HG03439 (cell line): ENCODE results near the gene TPR.

Experiments used
- ATAC-seq: cut with Tn5 transposase; IDR thresholded peaks from one replicate; pipeline ENCODE4 v1.9.1; 2021; ENCODE audit warnings: mild to moderate bottlenecking, moderate library complexity; ENCODE audit not compliant: unreplicated experiment

TPR gene

DNA sequence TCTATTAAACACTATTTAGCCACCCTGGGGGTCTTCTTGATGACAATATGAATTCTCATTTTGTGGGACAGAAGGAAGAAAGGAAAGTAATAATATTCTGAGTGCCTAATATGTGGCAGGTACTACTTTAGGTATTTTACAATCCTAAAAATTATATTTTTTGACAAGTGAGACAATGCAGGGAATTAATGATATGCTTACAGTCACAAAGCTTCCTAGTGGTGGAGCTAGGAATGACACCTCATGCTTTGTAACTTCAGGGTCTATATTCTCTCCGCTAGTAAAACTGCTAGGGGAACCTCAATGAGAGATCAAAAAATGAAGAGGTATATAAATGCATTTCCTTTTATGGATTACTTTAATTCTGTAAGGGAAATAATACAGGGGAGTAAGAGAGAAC lies 44.3 kb downstream of the TPR start:
- no peak for ATAC-seq

DNA sequence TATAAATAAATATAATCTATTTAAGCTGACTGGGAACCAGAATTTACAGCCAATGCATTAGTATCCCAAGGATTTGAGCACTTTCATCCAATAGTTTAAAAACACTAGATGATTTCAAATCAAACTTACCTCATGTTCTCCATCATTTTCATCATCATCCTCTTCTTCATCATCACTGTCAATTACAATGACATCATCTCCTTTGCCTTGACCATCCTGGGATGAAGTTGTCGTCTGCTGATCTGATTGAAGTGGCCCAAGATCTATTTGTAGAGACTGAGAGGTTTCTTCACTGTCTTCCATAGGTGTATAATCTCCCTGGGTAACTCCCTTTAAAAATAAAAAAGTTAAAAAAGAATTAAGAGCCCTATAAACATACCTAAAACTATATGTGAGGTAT lies 47.7 kb downstream of the TPR start:
- ATAC-seq, result no peak

DNA sequence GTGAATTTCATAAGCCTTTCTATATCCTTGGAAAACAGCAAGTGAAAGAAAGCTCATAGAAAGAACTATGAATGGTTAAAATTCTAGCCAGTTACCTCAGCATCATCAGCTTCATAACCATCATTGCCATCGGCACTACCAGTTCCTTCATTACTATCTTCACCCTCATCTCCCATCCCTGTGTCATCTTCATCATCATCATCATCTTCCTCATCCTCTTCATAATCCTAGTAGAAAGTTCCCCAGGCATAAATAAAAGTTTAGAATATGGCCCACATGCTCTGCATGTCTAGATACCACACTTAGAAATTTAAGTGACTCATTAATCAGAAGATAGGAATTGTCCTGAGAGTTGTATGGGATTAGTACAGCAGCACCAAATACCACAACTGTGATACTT lies 49.0 kb downstream of the TPR start:
- no peak for ATAC-seq

DNA sequence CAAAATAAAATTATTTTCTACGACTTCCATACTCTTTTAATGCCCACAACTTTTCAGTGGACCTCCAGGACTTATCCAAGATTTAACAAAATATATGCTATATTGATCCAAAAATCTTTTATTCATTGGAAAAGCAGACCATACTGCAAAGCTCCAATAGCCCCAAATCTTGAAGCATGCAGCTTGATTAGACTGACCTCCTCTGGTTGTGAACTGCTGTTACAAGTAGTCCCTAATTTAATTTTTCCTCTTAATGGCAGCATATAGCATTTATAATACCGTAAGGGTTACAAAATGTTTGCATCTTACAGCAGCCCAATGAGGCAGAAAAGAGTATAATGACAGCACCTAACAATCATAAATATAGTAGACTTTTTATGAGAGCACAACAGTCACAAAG lies 49.8 kb downstream of the TPR start:
- no peak for ATAC-seq

DNA sequence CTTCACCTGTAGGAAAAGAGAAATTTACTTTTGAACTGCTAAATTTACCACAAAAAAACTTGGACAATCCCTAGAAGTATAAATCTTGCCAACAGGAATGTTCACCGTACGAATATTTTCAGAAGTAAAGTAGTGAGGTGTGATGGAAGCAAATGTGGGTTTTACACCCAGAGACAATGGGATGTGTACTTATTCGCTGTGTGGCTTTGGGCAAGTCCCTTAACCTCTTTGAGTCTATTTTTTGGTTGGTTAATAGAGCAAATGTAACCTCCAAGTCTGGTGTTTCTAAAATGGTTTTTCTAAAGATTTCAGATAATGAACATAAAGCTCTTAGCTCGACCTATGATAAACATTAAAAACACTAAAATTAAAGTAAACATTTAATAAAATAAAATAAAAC lies 51.2 kb downstream of the TPR start:
- ATAC-seq, result no peak

DNA sequence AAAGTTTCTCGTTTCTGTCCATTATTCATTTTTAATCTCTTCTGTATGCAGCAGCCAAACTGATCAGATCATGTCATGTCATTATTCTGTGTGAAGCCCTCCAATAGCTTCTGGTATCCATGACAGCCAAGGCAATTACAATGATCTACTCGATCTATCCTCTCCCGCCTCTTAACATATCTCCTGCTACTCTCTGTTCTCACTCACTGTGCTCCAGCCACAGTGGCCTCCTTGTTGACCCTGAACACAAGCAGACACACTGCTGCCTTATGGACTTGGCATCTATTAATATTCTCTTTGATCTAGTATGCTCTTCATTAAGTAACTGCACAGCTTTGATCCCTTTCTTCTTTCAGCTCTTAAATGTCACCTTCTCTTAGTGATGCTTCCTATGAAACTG lies 59.5 kb downstream of the TPR start:
- no peak for ATAC-seq

DNA sequence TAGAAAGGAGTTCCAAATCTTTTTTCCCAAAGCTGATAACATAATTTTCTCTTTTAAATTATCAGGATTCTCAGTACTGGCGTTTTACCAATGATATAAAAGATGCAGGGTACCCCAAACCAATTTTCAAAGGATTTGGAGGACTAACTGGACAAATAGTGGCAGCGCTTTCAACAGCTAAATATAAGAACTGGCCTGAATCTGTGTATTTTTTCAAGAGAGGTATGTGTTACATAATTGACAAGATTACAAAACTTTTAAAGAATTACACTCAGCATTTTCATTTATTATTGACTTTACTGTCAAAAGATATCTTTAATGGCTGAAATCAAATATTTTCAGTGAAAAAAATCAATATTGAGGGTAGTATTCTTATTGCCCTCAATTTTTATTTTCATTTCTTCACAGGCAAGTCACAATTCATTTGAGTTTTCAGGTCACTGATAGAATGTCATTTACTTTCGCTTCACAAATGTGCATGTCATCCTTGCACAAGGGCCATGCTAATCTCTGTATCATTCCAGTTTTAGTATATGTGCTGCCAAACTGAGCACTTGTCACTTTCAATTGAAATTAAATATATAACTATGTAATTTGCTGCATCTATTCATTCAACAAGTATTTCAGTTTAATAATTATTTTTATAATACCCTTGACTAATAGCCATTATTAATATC lies 63.5 kb downstream of the TPR start:
- ATAC-seq, result no peak

DNA sequence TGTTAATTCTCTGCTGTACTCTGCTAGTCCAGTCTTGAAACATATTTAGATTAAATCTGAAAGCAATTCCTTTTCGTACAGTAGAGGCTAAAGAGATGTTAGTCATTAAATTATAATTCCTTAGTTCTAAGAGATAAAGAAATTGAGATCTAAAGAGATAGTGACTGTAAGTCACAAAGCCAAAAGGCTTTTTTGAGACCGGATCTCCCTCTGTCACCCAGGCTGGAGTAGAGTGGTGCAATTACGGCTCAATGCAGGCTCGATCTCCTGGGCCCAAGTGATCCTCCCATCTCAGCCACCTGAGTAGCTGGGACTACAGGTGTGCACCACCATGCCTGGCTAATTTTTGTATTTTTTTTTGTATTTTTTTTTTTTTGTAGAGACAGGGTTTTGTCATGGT lies 64.7 kb downstream of the TPR start:
- ATAC-seq, result no peak

DNA sequence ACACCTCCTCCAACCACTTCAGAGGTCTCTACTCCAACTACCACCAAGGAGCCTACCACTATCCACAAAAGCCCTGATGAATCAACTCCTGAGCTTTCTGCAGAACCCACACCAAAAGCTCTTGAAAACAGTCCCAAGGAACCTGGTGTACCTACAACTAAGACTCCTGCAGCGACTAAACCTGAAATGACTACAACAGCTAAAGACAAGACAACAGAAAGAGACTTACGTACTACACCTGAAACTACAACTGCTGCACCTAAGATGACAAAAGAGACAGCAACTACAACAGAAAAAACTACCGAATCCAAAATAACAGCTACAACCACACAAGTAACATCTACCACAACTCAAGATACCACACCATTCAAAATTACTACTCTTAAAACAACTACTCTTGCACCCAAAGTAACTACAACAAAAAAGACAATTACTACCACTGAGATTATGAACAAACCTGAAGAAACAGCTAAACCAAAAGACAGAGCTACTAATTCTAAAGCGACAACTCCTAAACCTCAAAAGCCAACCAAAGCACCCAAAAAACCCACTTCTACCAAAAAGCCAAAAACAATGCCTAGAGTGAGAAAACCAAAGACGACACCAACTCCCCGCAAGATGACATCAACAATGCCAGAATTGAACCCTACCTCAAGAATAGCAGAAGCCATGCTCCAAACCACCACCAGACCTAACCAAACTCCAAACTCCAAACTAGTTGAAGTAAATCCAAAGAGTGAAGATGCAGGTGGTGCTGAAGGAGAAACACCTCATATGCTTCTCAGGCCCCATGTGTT lies 66.6 kb downstream of the TPR start:
- no peak for ATAC-seq

DNA sequence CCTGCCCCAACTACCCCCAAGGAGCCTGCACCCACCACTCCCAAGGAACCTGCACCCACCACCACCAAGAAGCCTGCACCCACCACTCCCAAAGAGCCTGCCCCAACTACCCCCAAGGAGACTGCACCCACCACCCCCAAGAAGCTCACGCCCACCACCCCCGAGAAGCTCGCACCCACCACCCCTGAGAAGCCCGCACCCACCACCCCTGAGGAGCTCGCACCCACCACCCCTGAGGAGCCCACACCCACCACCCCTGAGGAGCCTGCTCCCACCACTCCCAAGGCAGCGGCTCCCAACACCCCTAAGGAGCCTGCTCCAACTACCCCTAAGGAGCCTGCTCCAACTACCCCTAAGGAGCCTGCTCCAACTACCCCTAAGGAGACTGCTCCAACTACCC lies 67.6 kb downstream of the TPR start:
- no peak for ATAC-seq

DNA sequence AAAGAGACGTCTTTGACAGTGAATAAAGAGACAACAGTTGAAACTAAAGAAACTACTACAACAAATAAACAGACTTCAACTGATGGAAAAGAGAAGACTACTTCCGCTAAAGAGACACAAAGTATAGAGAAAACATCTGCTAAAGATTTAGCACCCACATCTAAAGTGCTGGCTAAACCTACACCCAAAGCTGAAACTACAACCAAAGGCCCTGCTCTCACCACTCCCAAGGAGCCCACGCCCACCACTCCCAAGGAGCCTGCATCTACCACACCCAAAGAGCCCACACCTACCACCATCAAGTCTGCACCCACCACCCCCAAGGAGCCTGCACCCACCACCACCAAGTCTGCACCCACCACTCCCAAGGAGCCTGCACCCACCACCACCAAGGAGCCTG lies 68.5 kb downstream of the TPR start:
- no peak for ATAC-seq

DNA sequence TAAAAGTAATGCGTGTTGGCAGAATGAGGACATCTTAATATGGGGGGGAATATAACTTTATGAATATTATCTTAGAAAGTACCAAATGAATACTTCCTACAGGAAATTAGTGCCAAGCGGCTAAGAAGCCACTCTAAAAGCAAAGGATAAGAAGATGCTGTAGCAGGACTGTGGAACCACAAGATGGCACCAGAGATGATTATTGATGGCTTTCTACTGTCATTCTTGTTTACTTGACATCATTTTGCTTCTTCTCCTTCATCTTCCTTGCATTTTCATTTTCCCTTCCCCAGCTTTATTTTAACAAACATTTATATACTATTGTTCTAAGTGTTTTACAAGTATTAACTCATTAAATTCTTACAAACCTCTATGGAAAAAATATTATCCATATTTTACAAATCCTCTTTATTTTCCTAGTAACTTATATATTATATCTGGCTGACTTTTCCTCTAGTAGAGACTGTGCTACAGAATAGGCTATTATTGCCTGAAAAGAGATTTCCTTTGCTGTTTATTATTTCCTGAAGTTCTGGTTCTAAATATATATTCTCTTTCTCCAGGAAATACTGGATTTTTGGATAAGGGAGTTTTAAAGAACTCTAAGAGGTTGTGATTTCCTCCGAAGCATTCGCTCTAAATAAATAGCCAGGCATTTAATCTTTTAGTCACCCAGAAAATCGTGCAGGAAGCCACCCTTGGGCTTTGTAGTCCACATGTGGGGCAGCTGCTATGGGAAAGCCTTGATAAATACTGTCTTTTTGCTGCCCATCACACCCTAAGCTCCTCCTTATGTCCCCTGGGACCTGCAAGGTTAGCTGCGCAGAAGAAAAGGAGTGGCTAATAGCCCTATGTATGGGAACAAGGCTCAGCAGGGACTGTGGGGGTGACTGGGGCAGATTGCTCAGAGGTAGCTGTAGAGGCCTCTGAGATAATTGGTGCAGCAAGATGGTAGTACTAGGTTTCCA lies 69.8 kb downstream of the TPR start:
- ATAC-seq, result peak; percentile 77

DNA sequence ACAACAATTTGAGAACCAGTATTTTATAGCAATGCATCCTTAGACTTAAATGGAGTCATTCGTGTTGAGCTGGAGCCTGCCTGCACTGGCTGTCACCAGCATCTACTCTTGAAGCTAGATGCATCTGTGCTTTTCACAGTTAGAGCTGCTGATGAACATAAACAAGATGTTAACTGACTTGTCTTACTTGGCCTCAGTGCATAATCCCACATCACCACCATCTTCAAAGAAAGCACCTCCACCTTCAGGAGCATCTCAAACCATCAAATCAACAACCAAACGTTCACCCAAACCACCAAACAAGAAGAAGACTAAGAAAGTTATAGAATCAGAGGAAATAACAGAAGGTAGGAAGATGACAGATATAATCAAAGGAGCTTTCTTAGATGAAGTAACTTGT lies 71.1 kb downstream of the TPR start:
- ATAC-seq, result no peak

DNA sequence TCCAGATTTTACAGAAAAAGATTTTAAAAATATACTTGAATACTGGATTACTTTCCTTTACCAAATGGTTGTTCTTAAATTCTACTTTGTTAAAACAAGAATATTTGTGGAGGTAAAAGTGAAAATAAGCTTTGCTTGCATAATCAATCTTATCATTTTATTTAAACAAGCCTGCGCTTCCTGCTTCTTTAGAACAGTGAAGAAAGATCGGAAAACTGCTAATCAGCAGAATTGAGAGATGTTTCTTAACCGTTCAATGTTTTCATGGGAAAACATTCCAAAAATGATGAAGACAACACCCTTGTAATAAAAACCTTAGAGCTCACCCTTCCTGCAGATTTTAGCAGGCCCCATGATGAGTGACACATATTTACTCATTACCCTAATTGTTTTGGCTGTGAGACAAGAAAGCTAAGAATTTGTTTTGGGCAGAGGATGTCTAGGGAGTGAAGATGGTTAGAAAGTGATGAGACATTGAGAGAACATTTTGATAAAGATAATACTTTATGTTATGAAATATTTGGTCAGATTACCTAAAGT lies 72.6 kb downstream of the TPR start:
- no peak for ATAC-seq

DNA sequence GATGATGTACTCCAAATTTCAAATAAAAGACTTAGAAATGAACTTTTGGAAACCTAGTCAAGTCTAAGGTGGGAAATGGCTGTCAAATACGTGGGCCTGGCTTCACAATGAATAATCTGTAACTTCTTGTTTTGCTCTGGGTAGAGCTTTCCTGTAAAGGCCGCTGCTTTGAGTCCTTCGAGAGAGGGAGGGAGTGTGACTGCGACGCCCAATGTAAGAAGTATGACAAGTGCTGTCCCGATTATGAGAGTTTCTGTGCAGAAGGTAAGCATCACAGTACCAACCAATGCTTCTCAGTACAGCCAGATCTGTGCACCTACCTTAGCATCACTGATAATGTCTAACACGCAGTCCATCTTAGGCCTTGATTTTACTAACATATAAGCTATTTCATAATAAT lies 73.6 kb downstream of the TPR start:
- no peak for ATAC-seq

DNA sequence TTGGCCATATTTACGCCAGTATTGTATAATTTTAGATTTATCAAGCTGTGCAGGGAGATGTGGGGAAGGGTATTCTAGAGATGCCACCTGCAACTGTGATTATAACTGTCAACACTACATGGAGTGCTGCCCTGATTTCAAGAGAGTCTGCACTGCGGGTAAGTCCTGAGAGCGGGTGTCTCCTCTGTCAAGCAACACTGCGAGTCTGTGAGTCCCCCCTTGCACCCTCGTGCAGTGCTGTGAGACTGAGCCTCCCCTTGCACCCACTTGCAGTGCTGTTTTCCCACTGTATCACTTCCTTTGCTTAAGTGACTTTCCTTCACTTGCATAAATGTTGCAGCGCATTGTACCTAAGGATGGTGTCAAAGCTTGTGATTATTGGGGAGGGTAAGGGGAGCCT lies 75.0 kb downstream of the TPR start:
- ATAC-seq, result no peak

DNA sequence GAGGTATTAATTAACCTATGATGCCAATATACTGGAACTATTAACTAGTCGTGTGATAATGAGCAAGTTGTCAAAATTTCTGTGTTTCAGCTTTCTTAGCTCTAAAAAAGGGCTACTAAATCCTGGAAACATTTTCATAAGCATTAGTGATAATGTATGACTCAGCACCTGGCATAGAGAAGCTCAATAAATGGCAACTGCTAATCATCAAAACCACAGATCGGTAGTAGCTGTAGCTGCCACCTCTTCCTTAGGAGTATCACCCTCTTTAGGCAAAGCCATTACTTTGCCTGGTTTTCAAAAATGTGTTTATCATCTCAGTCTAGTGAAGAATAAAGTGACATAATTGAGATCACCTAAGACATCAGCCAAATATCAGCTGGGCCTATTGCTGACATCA lies 75.5 kb downstream of the TPR start:
- no peak for ATAC-seq

DNA sequence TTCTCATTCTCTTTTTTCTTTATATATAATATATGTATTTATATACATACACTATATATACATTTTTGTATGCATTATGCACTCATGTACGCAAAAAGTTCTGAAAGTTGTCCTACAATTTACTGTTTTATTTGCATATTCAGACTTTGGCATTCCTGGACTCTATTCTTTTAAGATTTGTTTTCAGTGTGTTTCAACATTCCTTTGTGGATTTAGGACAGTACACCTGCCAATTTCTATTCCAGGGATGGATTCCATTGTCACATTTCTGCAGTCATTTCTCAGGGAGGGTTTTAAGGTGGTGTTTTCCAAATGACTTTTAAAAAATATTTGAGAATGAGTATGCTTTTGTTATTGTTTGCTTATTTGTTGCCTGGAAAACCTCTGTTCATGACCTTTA lies 76.2 kb downstream of the TPR start:
- no peak for ATAC-seq

DNA sequence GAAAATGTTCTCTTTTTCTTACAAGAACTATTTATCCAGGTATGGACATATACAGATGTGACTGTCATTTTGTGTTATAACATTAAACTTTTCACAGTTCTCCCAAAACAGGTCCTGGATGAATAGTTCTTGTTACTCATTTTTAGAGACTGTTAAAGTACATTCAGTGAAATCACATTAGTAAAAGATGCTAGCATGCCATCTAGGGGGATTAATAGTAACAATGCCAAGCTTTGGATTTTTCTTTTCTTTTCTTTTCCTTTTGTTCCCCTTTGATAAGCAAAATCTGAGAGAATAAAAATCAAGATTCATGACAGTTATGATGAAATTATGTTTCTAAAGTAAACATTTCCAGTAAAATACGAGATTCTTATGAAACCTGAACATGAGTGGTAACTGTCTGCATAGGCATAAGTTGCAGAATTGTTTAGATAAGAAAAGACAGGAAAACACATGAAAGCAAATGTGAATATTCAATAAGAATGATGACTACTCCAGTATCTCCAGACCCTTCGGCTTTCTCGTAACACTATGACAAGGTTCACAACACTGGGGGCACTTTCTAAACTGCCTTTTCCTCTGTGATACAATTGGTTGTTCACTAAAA lies 77.5 kb downstream of the TPR start:
- no peak for ATAC-seq

DNA sequence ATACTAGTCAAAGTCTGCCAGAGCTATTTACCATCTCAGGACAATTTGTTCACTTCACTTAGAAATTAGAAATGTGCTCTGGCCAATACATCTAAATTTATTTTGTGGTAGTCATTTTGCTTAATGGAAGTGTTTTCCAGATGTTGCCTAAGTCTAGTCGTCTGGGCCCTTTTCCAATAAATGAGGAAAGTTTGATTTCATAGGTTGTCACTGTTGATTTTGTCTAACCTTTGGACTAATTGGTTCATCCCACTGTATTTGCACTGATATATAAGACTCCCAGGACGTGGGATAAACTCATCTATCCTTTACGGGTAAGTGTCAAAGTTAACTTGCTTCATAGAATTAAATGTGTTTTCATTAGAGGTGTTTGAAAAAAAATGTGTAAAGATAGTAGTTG lies 79.1 kb downstream of the TPR start, which contains the start of gene PRG4:
Gene PRG4, plus strand, starts transcription at position 300 of the 400 bp plus-strand sequence.
- ATAC-seq, result no peak

DNA sequence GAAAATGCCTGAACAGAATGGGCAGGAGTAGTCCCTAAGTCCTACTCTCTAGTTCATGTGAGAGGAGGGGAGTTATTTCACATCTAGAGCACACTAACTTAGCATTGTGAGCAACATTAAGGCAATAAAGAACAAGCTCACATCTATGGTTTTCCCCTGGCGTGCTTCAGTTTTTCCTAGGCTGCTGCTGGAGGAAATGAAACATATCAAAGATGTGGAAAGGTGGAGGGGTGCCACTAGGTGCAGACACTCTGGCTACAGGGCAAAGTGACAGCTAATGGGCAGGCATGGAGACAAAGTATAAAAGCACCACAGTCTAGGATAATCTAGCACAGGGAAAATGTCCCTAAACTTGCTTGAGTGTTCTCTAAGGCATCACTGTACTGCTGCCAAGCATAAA lies 82.2 kb downstream of the TPR start:
- ATAC-seq, result no peak
